ENCODE data around the gene SKOR1.

- TF ChIP-seq CTCF (conservative IDR thresholded peaks at IDR 0.05; ENCODE audit: low read depth, low read length) (no peak), MAZ (IDR thresholded peaks at IDR 0.05; ENCODE audit: borderline replicate concordance, low read depth, low read length) (no peak), POLR2A (IDR thresholded peaks at IDR 0.05; ENCODE audit: low read depth, low read length) (no peak), RCOR1 (IDR thresholded peaks at IDR 0.05; ENCODE audit: insufficient replicate concordance, low read length) (no peak), MAFK (IDR thresholded peaks at IDR 0.05; ENCODE audit: low read depth, low read length) (no peak), CEBPB (IDR thresholded peaks at IDR 0.05; ENCODE audit: low read depth, low read length) (no peak), BHLHE40 (IDR thresholded peaks at IDR 0.05; ENCODE audit: low read depth, low read length) (no peak), CHD1 (IDR thresholded peaks at IDR 0.05; ENCODE audit: low read depth, low read length) (no peak), RFX5 (IDR thresholded peaks at IDR 0.05; ENCODE audit: low read depth, low read length) (no peak), FOS (IDR thresholded peaks at IDR 0.05; ENCODE audit: low read depth, low read length) (no peak)
- TF ChIP-seq, protein P1, sequence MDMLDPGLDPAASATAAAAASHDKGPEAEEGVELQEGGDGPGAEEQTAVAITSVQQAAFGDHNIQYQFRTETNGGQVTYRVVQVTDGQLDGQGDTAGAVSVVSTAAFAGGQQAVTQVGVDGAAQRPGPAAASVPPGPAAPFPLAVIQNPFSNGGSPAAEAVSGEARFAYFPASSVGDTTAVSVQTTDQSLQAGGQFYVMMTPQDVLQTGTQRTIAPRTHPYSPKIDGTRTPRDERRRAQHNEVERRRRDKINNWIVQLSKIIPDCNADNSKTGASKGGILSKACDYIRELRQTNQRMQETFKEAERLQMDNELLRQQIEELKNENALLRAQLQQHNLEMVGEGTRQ (IDR thresholded peaks at IDR 0.05; ENCODE audit: low read depth, low read length), result no peak
- TF ChIP-seq, protein P2, sequence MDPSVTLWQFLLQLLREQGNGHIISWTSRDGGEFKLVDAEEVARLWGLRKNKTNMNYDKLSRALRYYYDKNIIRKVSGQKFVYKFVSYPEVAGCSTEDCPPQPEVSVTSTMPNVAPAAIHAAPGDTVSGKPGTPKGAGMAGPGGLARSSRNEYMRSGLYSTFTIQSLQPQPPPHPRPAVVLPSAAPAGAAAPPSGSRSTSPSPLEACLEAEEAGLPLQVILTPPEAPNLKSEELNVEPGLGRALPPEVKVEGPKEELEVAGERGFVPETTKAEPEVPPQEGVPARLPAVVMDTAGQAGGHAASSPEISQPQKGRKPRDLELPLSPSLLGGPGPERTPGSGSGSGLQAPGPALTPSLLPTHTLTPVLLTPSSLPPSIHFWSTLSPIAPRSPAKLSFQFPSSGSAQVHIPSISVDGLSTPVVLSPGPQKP (IDR thresholded peaks at IDR 0.05; ENCODE audit: borderline replicate concordance, low read depth, low read length), result no peak
Measured at GRCh38 chr15:67849538-67849937, 24.2 kb downstream of the SKOR1 start.
